GM23338 (cell line): ENCODE measurements around the gene GLIS2. TPM values are rescaled to one million over a fixed set of nuclear protein-coding genes. Genes with fewer than 3 reads are reported as not detected.

Experiments
- ATAC-seq: fragments of 200-7000 bp; cut with Tn5 transposase; 3 replicates; pipeline ENCODE4 v1.9.1; 2020
- DNase-seq: peaks from one replicate; pipeline ENCODE4 v3.0.0-alpha.2; 2015; ENCODE audit warnings: low spot score
- H2AFZ ChIP-seq: fragments of 200-600 bp; sonication (generic); 2 replicates; pipeline ENCODE4 v1.8.0; 2016; ENCODE audit warnings: antibody characterized with exemption, mild to moderate bottlenecking, moderate library complexity
- H3F3A ChIP-seq: fragments of 200-600 bp; sonication (generic); replicated peaks from 2 replicates; pipeline ENCODE4 v1.8.0; 2017; ENCODE audit warnings: antibody characterized with exemption, mixed run types, low read depth
- H3K27ac ChIP-seq: fragments of 200-600 bp; sonication (generic); 2 replicates; pipeline ENCODE4 v1.6.1; 2016; ENCODE audit warnings: low read depth
- H3K27me3 ChIP-seq: fragments of 200-600 bp; sonication (generic); 2 replicates; pipeline ENCODE4 v1.8.0; 2016; ENCODE audit warnings: mild to moderate bottlenecking, mixed run types, moderate library complexity; ENCODE audit not compliant: insufficient read depth
- H3K36me3 ChIP-seq: fragments of 200-600 bp; sonication (generic); 2 replicates; pipeline ENCODE4 v1.8.0; 2016; ENCODE audit warnings: mild to moderate bottlenecking; ENCODE audit not compliant: insufficient read depth
- H3K4me1 ChIP-seq: fragments of 200-600 bp; sonication (generic); 2 replicates; pipeline ENCODE4 v1.8.0; 2016; ENCODE audit warnings: mild to moderate bottlenecking, moderate library complexity; ENCODE audit not compliant: insufficient read depth
- H3K4me2 ChIP-seq: fragments of 200-600 bp; sonication (generic); 2 replicates; pipeline ENCODE4 v1.7.1; 2017; ENCODE audit warnings: mixed run types
- H3K4me3 ChIP-seq: fragments of 200-600 bp; sonication (generic); 2 replicates; pipeline ENCODE4 v1.6.1; 2016; ENCODE audit warnings: mixed run types
- H3K79me2 ChIP-seq: fragments of 200-600 bp; sonication (generic); replicated peaks from 2 replicates; pipeline ENCODE4 v1.8.0; 2017; ENCODE audit warnings: mild to moderate bottlenecking; ENCODE audit not compliant: insufficient read depth
- H3K9me2 ChIP-seq: fragments of 200-600 bp; sonication (generic); 2 replicates; pipeline ENCODE4 v1.8.0; 2017; ENCODE audit not compliant: insufficient read depth
- H4K20me1 ChIP-seq: fragments of 200-600 bp; sonication (generic); replicated peaks from 2 replicates; pipeline ENCODE4 v1.8.0; 2017; ENCODE audit warnings: mild to moderate bottlenecking; ENCODE audit not compliant: insufficient read depth
- H3K27ac Mint-ChIP-seq: 2 replicates; pipeline ENCODE4 v1.8.0; 2020; ENCODE audit warnings: inconsistent platforms, mild to moderate bottlenecking, moderate library complexity, mixed read lengths
- H3K27me3 Mint-ChIP-seq: 3 replicates; pipeline ENCODE4 v1.8.0; 2022; ENCODE audit warnings: low read depth, mild to moderate bottlenecking, moderate library complexity, mixed read lengths, inconsistent platforms; ENCODE audit not compliant: insufficient read depth, poor library complexity
- H3K36me3 Mint-ChIP-seq: 3 replicates; pipeline ENCODE4 v1.8.0; 2021; ENCODE audit warnings: low read depth, mild to moderate bottlenecking, inconsistent platforms, moderate library complexity, mixed read lengths
- H3K4me1 Mint-ChIP-seq: 3 replicates; pipeline ENCODE4 v1.8.0; 2020; ENCODE audit warnings: mild to moderate bottlenecking, inconsistent platforms, mixed read lengths
- H3K4me3 Mint-ChIP-seq: 3 replicates; pipeline ENCODE4 v1.8.0; 2021; ENCODE audit warnings: moderate library complexity, mild to moderate bottlenecking, inconsistent platforms, mixed read lengths
- H3K9me3 Mint-ChIP-seq: 3 replicates; pipeline ENCODE4 v1.8.0; 2020; ENCODE audit warnings: moderate library complexity, mild to moderate bottlenecking, inconsistent platforms, mixed read lengths
- CREB1 ChIP-seq: fragments of 250-450 bp; sonication (Bioruptor Pico); IDR thresholded peaks from 2 replicates; pipeline ENCODE4 v1.5.0; 2020; ENCODE audit warnings: low read depth, mild to moderate bottlenecking, moderate library complexity
- CTCF ChIP-seq, 2 experiments: fragments of 200-600 bp in 1 of 2; sonication (generic) in 1 of 2; conservative IDR thresholded peaks; 2 replicates each; pipeline versions ENCODE4 v1.5.1 to v1.6.1; 2016 to 2017; ENCODE audit warnings: antibody characterized with exemption in 2 of 2, low read depth in 2 of 2, mild to moderate bottlenecking in 2 of 2, moderate library complexity in 1 of 2
- ETS1 ChIP-seq: IDR thresholded peaks from 2 replicates; pipeline ENCODE4 v1.6.1; 2016; ENCODE audit warnings: antibody characterized with exemption
- EZH2 ChIP-seq: fragments of 200-600 bp; sonication (generic); IDR thresholded peaks from one replicate; pipeline ENCODE4 v1.8.0; 2017; ENCODE audit warnings: antibody characterized with exemption, mild to moderate bottlenecking, low read depth; ENCODE audit not compliant: unreplicated experiment
- EZH2phosphoT487 ChIP-seq: fragments of 200-600 bp; sonication (generic); IDR thresholded peaks from one replicate; pipeline ENCODE4 v1.8.1; 2018; ENCODE audit warnings: antibody characterized with exemption; ENCODE audit not compliant: unreplicated experiment
- JUNB ChIP-seq: IDR thresholded peaks from one replicate; pipeline ENCODE4 v1.6.1; 2016; ENCODE audit warnings: antibody characterized with exemption; ENCODE audit not compliant: unreplicated experiment
- NANOG ChIP-seq: IDR thresholded peaks from 2 replicates; pipeline ENCODE4 v1.6.1; 2016; ENCODE audit warnings: antibody characterized with exemption, borderline replicate concordance
- POLR2AphosphoS5 ChIP-seq: IDR thresholded peaks from 2 replicates; pipeline ENCODE4 v1.6.1; 2016; ENCODE audit warnings: antibody characterized with exemption, low read depth
- REST ChIP-seq: IDR thresholded peaks from one replicate; pipeline ENCODE4 v1.6.1; 2018; ENCODE audit warnings: antibody characterized with exemption; ENCODE audit not compliant: unreplicated experiment
- STAT1 ChIP-seq: IDR thresholded peaks from one replicate; pipeline ENCODE4 v1.6.1; 2016; ENCODE audit warnings: antibody characterized with exemption; ENCODE audit not compliant: unreplicated experiment
- ZNF114 ChIP-seq: fragments of 250-450 bp; sonication (Bioruptor Pico); IDR thresholded peaks from 2 replicates; pipeline ENCODE4 v1.5.0; 2020; ENCODE audit warnings: mild to moderate bottlenecking, moderate library complexity
- ZNF331 ChIP-seq: fragments of 250-450 bp; sonication (Bioruptor Pico); IDR thresholded peaks from 2 replicates; pipeline ENCODE4 v1.5.0; 2020; ENCODE audit warnings: low read depth, mild to moderate bottlenecking, moderate library complexity
- polyA plus RNA-seq: library from polyadenylated mRNA; unstranded; fragments of >200 nt; fragmentation: Nextera tagmentation; extraction: Ambion mirVana; gene quantifications from 2 replicates; pipeline ENCODE4 v1.2.1, GENCODE V29; 2016
- total RNA-seq: library from RNA; depleted of rRNA; stranded (reverse); fragments of >200 nt; shearing (Covaris generic); gene quantifications from 2 replicates; pipeline ENCODE4 v1.2.3, GENCODE V29; 2014

GLIS2 gene
- total and polyA plus RNA-seq, 2 experiments from 2014 or later: 8.2 to 10.2 TPM

- no peak for TF ChIP-seq REST
- TF ChIP-seq EZH2phosphoT487: no peak
- TF ChIP-seq STAT1: no peak
- TF ChIP-seq ZNF114 (CRISPR knock-in tag): no peak
- no peak for TF ChIP-seq CTCF (conservative IDR thresholded peaks at IDR 0.05; ENCODE audit: low read depth in 2 of 2)
- TF ChIP-seq POLR2AphosphoS5: no peak
Observed at GRCh38 chr16:4277987-4278513, 37.8 kb upstream of the GLIS2 start (continued).

- H4K20me1 ChIP-seq: no peaks in the 10 kb centered on the region
- no peaks in the 10 kb centered on the region for H3K36me3 ChIP-seq
- no peaks in the 10 kb centered on the region for H3K27me3 ChIP-seq
- H3K4me1 ChIP-seq: no peaks in the 10 kb centered on the region
- H3K4me2 ChIP-seq: no peak overlapping the region
- no peaks in the 10 kb centered on the region for H3K9me2 ChIP-seq
- no peak overlapping the region for H3K27ac ChIP-seq
- no peak overlapping the region for H2AFZ ChIP-seq
- Mint-ChIP-seq H3K27ac (no peak overlapping the region), H3K9me3 (peaks cover 12% of the 10 kb centered on the region), H3K4me3 (no peak overlapping the region), H3K4me1 (peaks cover 13% of the 10 kb centered on the region), H3K27me3 (peaks cover 14% of the 10 kb centered on the region), H3K36me3 (peaks cover 7% of the 10 kb centered on the region; the same call in 2 of the 3 replicates)
- peaks cover 13% of the 10 kb centered on the region; the same call in 1 of the 2 replicates for H3F3A ChIP-seq
- H3K4me3 ChIP-seq: no peak overlapping the region
- DNase-seq (no peak), ATAC-seq (no peak)
- H3K79me2 ChIP-seq: no peaks in the 10 kb centered on the region; the same call in 1 of the 2 replicates
- TF ChIP-seq ETS1 (no peak), CREB1 (CRISPR knock-in tag) (no peak), REST (no peak), POLR2AphosphoS5 (no peak), ZNF114 (CRISPR knock-in tag) (no peak), EZH2phosphoT487 (no peak), NANOG (no peak), JUNB (no peak), EZH2 (no peak), STAT1 (no peak), ZNF331 (no peak), CTCF (conservative IDR thresholded peaks at IDR 0.05; ENCODE audit: low read depth in 2 of 2) (no peak)
Observed at GRCh38 chr16:4280625-4281024, 35.2 kb upstream of the GLIS2 start.
